GM23338 (cell line): ENCODE data around the gene DOCK2. TPM values are rescaled to one million over a fixed set of nuclear protein-coding genes. Genes with fewer than 3 reads are reported as not detected.

Experiments used
- ATAC-seq: fragments of 200-7000 bp; cut with Tn5 transposase; 3 replicates; pipeline ENCODE4 v1.9.1; 2020
- DNase-seq: peaks from one replicate; pipeline ENCODE4 v3.0.0-alpha.2; 2015; ENCODE audit warnings: low spot score
- H2AFZ ChIP-seq: fragments of 200-600 bp; sonication (generic); 2 replicates; pipeline ENCODE4 v1.8.0; 2016; ENCODE audit warnings: antibody characterized with exemption, mild to moderate bottlenecking, moderate library complexity
- H3F3A ChIP-seq: fragments of 200-600 bp; sonication (generic); replicated peaks from 2 replicates; pipeline ENCODE4 v1.8.0; 2017; ENCODE audit warnings: antibody characterized with exemption, mixed run types, low read depth
- H3K27ac ChIP-seq: fragments of 200-600 bp; sonication (generic); 2 replicates; pipeline ENCODE4 v1.6.1; 2016; ENCODE audit warnings: low read depth
- H3K27me3 ChIP-seq: fragments of 200-600 bp; sonication (generic); 2 replicates; pipeline ENCODE4 v1.8.0; 2016; ENCODE audit warnings: mild to moderate bottlenecking, mixed run types, moderate library complexity; ENCODE audit not compliant: insufficient read depth
- H3K36me3 ChIP-seq: fragments of 200-600 bp; sonication (generic); 2 replicates; pipeline ENCODE4 v1.8.0; 2016; ENCODE audit warnings: mild to moderate bottlenecking; ENCODE audit not compliant: insufficient read depth
- H3K4me1 ChIP-seq: fragments of 200-600 bp; sonication (generic); 2 replicates; pipeline ENCODE4 v1.8.0; 2016; ENCODE audit warnings: mild to moderate bottlenecking, moderate library complexity; ENCODE audit not compliant: insufficient read depth
- H3K4me2 ChIP-seq: fragments of 200-600 bp; sonication (generic); 2 replicates; pipeline ENCODE4 v1.7.1; 2017; ENCODE audit warnings: mixed run types
- H3K4me3 ChIP-seq: fragments of 200-600 bp; sonication (generic); 2 replicates; pipeline ENCODE4 v1.6.1; 2016; ENCODE audit warnings: mixed run types
- H3K79me2 ChIP-seq: fragments of 200-600 bp; sonication (generic); replicated peaks from 2 replicates; pipeline ENCODE4 v1.8.0; 2017; ENCODE audit warnings: mild to moderate bottlenecking; ENCODE audit not compliant: insufficient read depth
- H3K9me2 ChIP-seq: fragments of 200-600 bp; sonication (generic); 2 replicates; pipeline ENCODE4 v1.8.0; 2017; ENCODE audit not compliant: insufficient read depth
- H4K20me1 ChIP-seq: fragments of 200-600 bp; sonication (generic); replicated peaks from 2 replicates; pipeline ENCODE4 v1.8.0; 2017; ENCODE audit warnings: mild to moderate bottlenecking; ENCODE audit not compliant: insufficient read depth
- H3K27ac Mint-ChIP-seq: 2 replicates; pipeline ENCODE4 v1.8.0; 2020; ENCODE audit warnings: inconsistent platforms, mild to moderate bottlenecking, moderate library complexity, mixed read lengths
- H3K27me3 Mint-ChIP-seq: 3 replicates; pipeline ENCODE4 v1.8.0; 2022; ENCODE audit warnings: low read depth, mild to moderate bottlenecking, moderate library complexity, mixed read lengths, inconsistent platforms; ENCODE audit not compliant: insufficient read depth, poor library complexity
- H3K36me3 Mint-ChIP-seq: 3 replicates; pipeline ENCODE4 v1.8.0; 2021; ENCODE audit warnings: low read depth, mild to moderate bottlenecking, inconsistent platforms, moderate library complexity, mixed read lengths
- H3K4me1 Mint-ChIP-seq: 3 replicates; pipeline ENCODE4 v1.8.0; 2020; ENCODE audit warnings: mild to moderate bottlenecking, inconsistent platforms, mixed read lengths
- H3K4me3 Mint-ChIP-seq: 3 replicates; pipeline ENCODE4 v1.8.0; 2021; ENCODE audit warnings: moderate library complexity, mild to moderate bottlenecking, inconsistent platforms, mixed read lengths
- H3K9me3 Mint-ChIP-seq: 3 replicates; pipeline ENCODE4 v1.8.0; 2020; ENCODE audit warnings: moderate library complexity, mild to moderate bottlenecking, inconsistent platforms, mixed read lengths
- ETS1 ChIP-seq: IDR thresholded peaks from 2 replicates; pipeline ENCODE4 v1.6.1; 2016; ENCODE audit warnings: antibody characterized with exemption
- EZH2phosphoT487 ChIP-seq: fragments of 200-600 bp; sonication (generic); IDR thresholded peaks from one replicate; pipeline ENCODE4 v1.8.1; 2018; ENCODE audit warnings: antibody characterized with exemption; ENCODE audit not compliant: unreplicated experiment
- JUNB ChIP-seq: IDR thresholded peaks from one replicate; pipeline ENCODE4 v1.6.1; 2016; ENCODE audit warnings: antibody characterized with exemption; ENCODE audit not compliant: unreplicated experiment
- NANOG ChIP-seq: IDR thresholded peaks from 2 replicates; pipeline ENCODE4 v1.6.1; 2016; ENCODE audit warnings: antibody characterized with exemption, borderline replicate concordance
- POLR2AphosphoS5 ChIP-seq: IDR thresholded peaks from 2 replicates; pipeline ENCODE4 v1.6.1; 2016; ENCODE audit warnings: antibody characterized with exemption, low read depth
- REST ChIP-seq: IDR thresholded peaks from one replicate; pipeline ENCODE4 v1.6.1; 2018; ENCODE audit warnings: antibody characterized with exemption; ENCODE audit not compliant: unreplicated experiment
- STAT1 ChIP-seq: IDR thresholded peaks from one replicate; pipeline ENCODE4 v1.6.1; 2016; ENCODE audit warnings: antibody characterized with exemption; ENCODE audit not compliant: unreplicated experiment
- ZNF331 ChIP-seq: fragments of 250-450 bp; sonication (Bioruptor Pico); IDR thresholded peaks from 2 replicates; pipeline ENCODE4 v1.5.0; 2020; ENCODE audit warnings: low read depth, mild to moderate bottlenecking, moderate library complexity
- polyA plus RNA-seq: library from polyadenylated mRNA; unstranded; fragments of >200 nt; fragmentation: Nextera tagmentation; extraction: Ambion mirVana; gene quantifications from 2 replicates; pipeline ENCODE4 v1.2.1, GENCODE V29; 2016
- total RNA-seq: library from RNA; depleted of rRNA; stranded (reverse); fragments of >200 nt; shearing (Covaris generic); gene quantifications from 2 replicates; pipeline ENCODE4 v1.2.3, GENCODE V29; 2014

Gene DOCK2
- total and polyA plus RNA-seq, 2 experiments from 2014 or later: 3.7 to 9.4 TPM

GRCh38 chr5:169641253-169641652 lies 4.2 kb downstream of the DOCK2 start:
- Mint-ChIP-seq H3K9me3 (peaks cover 5% of the 10 kb centered on the region; the same call in 1 of the 3 replicates), H3K4me3 (no peak overlapping the region), H3K27ac (no peak overlapping the region), H3K4me1 (peaks cover 21% of the 10 kb centered on the region), H3K36me3 (no peaks in the 10 kb centered on the region), H3K27me3 (peaks cover 15% of the 10 kb centered on the region)
- H3F3A ChIP-seq: no peaks in the 10 kb centered on the region
- no peak overlapping the region for H3K4me2 ChIP-seq
- H3K36me3 ChIP-seq: no peaks in the 10 kb centered on the region
- TF ChIP-seq REST (peak; percentile 75), ZNF331 (no peak), STAT1 (no peak)
- no peaks in the 10 kb centered on the region for H4K20me1 ChIP-seq
- H3K27ac ChIP-seq: no peak overlapping the region
- H3K9me2 ChIP-seq: no peaks in the 10 kb centered on the region
- DNase-seq: peak; percentile 12
- H3K4me3 ChIP-seq: no peak overlapping the region
- H3K4me1 ChIP-seq: peaks cover 18% of the 10 kb centered on the region
- no peaks in the 10 kb centered on the region for H3K79me2 ChIP-seq
- H3K27me3 ChIP-seq: peaks cover 11% of the 10 kb centered on the region
- no peak overlapping the region for H2AFZ ChIP-seq
- peak; percentile 15 for ATAC-seq

GRCh38 chr5:169646856-169647255 lies 9.8 kb downstream of the DOCK2 start:
- H3K79me2 ChIP-seq: no peaks in the 10 kb centered on the region
- no peak overlapping the region for H3K27ac ChIP-seq
- H3K4me2 ChIP-seq: no peak overlapping the region
- no peak for ATAC-seq
- H3K27me3 ChIP-seq: no peaks in the 10 kb centered on the region
- no peak overlapping the region for H3K4me3 ChIP-seq
- H3F3A ChIP-seq: no peaks in the 10 kb centered on the region
- no peak overlapping the region for H2AFZ ChIP-seq
- H3K4me1 Mint-ChIP-seq: peaks cover 20% of the 10 kb centered on the region
- no peak overlapping the region for H3K27ac Mint-ChIP-seq
- H3K36me3 Mint-ChIP-seq: no peaks in the 10 kb centered on the region
- no peaks in the 10 kb centered on the region for H3K9me3 Mint-ChIP-seq
- no peak for DNase-seq
- no peaks in the 10 kb centered on the region for H3K36me3 ChIP-seq
- H4K20me1 ChIP-seq: no peaks in the 10 kb centered on the region
- peaks cover 10% of the 10 kb centered on the region; the same call in 1 of the 2 replicates for H3K4me1 ChIP-seq
- no peaks in the 10 kb centered on the region for H3K27me3 Mint-ChIP-seq
- no peak overlapping the region for H3K4me3 Mint-ChIP-seq
- peaks cover 6% of the 10 kb centered on the region; the same call in 1 of the 2 replicates for H3K9me2 ChIP-seq
- no peak for TF ChIP-seq ETS1

- Histone ChIP-seq H3K36me3 (no peaks in the 10 kb centered on the region), H2AFZ (no peak overlapping the region), H3K4me3 (no peak overlapping the region), H3K4me2 (no peak overlapping the region), H3K79me2 (no peaks in the 10 kb centered on the region), H3K27ac (no peak overlapping the region), H4K20me1 (no peaks in the 10 kb centered on the region), H3K27me3 (no peaks in the 10 kb centered on the region), H3K4me1 (peaks cover 10% of the 10 kb centered on the region; the same call in 1 of the 2 replicates), H3F3A (no peaks in the 10 kb centered on the region), H3K9me2 (peaks cover 6% of the 10 kb centered on the region; the same call in 1 of the 2 replicates)
- peaks cover 19% of the 10 kb centered on the region for H3K4me1 Mint-ChIP-seq
- H3K27ac Mint-ChIP-seq: no peak overlapping the region
- H3K27me3 Mint-ChIP-seq: no peaks in the 10 kb centered on the region
- TF ChIP-seq ZNF331 (no peak), ETS1 (no peak), EZH2phosphoT487 (no peak), NANOG (no peak), STAT1 (no peak), JUNB (no peak), POLR2AphosphoS5 (no peak), REST (no peak)
- no peaks in the 10 kb centered on the region for H3K9me3 Mint-ChIP-seq
- H3K36me3 Mint-ChIP-seq: no peaks in the 10 kb centered on the region
- H3K4me3 Mint-ChIP-seq: no peak overlapping the region
- no peak for DNase-seq
- no peak for ATAC-seq
Observed at GRCh38 chr5:169647566-169647965, 10.5 kb downstream of the DOCK2 start.
